OCI-LY3 (cell line): ENCODE results near the gene ASTL.

Source experiments
- H2AFZ ChIP-seq: fragments of 200-600, 300-600 bp; shearing (Covaris generic); 2 replicates; pipeline ENCODE4 v1.6.0; 2014; ENCODE audit warnings: antibody characterized with exemption, low read depth, low read length
- H3K27ac ChIP-seq: fragments of 200-600, 300-600 bp; sonication (generic); 2 replicates; pipeline ENCODE4 v1.5.1; 2014; ENCODE audit warnings: mild to moderate bottlenecking, low read length, moderate library complexity, mixed read lengths
- H3K27me3 ChIP-seq: fragments of 200-600, 300-600 bp; sonication (generic); 2 replicates; pipeline ENCODE4 v1.6.1; 2014; ENCODE audit warnings: low read depth, low read length, mixed read lengths
- H3K36me3 ChIP-seq: fragments of 200-600, 300-600 bp; sonication (generic); replicated peaks from 2 replicates; pipeline ENCODE3; 2014; ENCODE audit warnings: low read depth, low read length, mixed read lengths
- H3K4me1 ChIP-seq: fragments of 300-600, 200-600 bp; sonication (generic); 2 replicates; pipeline ENCODE4 v1.6.1; 2014; ENCODE audit warnings: low read length, mixed read lengths
- H3K4me2 ChIP-seq: fragments of 200-600, 300-600 bp; sonication (generic); 2 replicates; pipeline ENCODE4 v1.6.1; 2014; ENCODE audit warnings: low read length, mixed read lengths
- H3K4me3 ChIP-seq: fragments of 300-600, 200-600 bp; sonication (generic); 2 replicates; pipeline ENCODE4 v1.5.1; 2014; ENCODE audit warnings: antibody characterized with exemption, mild to moderate bottlenecking, low read length, moderate library complexity
- H3K79me2 ChIP-seq: fragments of 300-600, 200-600 bp; shearing (Covaris generic); 2 replicates; pipeline ENCODE4 v1.6.1; 2014; ENCODE audit warnings: mild to moderate bottlenecking, low read length, mixed read lengths
- H3K9ac ChIP-seq: fragments of 300-600, 200-600 bp; shearing (Covaris generic); 2 replicates; pipeline ENCODE4 v1.6.0; 2014; ENCODE audit warnings: mild to moderate bottlenecking, low read length, moderate library complexity
- H3K9me3 ChIP-seq: fragments of 200-600, 300-600 bp; shearing (Covaris generic); 2 replicates; pipeline ENCODE4 v1.6.1; 2014; ENCODE audit warnings: low read length, mixed read lengths; ENCODE audit not compliant: insufficient read depth
- H4K20me1 ChIP-seq: fragments of 200-600, 300-600 bp; sonication (generic); 2 replicates; pipeline ENCODE4 v1.6.1; 2016; ENCODE audit warnings: low read length, mixed read lengths; ENCODE audit not compliant: insufficient read depth
- CTCF ChIP-seq: fragments of 200-600, 300-600 bp; sonication (generic); IDR thresholded peaks from 2 replicates; pipeline ENCODE4 v1.5.1; 2014; ENCODE audit warnings: antibody characterized with exemption, low read length, low read depth
- EZH2phosphoT487 ChIP-seq: fragments of 200-600 bp; shearing (Covaris generic); IDR thresholded peaks from 2 replicates; pipeline ENCODE4 v1.6.1; 2018; ENCODE audit warnings: antibody characterized with exemption, mixed run types, low read depth

ASTL gene

DNA sequence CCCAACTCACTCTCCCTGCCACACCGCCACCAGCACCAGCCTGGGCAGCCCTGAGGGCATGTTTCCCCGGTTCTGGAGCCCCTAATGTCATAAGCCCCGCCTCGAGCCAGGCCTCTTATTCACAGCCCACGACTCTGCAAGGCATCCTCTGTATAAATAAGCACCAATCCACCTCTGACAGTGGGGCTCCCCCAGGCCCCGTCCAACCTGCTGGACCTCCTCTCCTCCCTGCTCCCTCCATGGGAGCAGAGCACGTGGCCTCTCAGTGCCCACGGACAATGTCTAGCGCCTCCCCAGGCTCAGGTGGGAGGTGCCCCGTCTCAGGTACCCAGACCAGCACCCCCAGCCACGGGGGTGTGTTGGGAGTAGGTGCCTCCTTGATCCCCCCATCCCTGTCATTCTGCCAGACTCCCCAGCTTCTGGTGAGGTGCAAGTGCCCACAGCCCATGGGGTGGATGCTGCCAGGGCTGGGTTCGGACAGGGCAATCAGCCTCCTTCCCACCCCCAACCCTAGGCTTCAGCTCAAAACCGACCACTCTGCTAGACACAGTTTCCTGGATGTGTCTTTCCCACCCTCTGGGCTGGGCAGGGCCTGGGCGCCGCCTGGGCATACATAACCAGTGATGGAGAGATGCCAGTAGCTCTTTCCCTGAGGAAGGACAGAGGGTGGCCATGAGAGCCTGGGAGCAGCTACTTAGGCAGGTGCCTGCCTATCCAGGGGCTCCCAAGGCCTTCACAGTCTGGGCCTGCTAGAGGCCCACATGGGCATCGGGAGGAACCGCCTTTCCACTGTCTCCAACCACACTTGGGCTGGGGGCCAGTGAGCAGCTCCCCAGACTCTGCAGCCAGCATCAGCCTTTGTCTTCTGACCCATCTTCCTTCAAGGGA is 20.4 kb downstream of the ASTL start:
- TF ChIP-seq CTCF (no peak), EZH2phosphoT487 (no peak)
- peak overlapping the region; percentile 72 for H3K4me3 ChIP-seq
- H3K27ac ChIP-seq: no peak overlapping the region
- peak overlapping the region; percentile 36; the same call in 1 of the 2 replicates for H3K9ac ChIP-seq
- peaks cover 28% of the 10 kb centered on the region for H3K27me3 ChIP-seq
- H3K79me2 ChIP-seq: no peaks in the 10 kb centered on the region
- H3K9me3 ChIP-seq: no peaks in the 10 kb centered on the region
- H3K36me3 ChIP-seq: no peaks in the 10 kb centered on the region
- peak overlapping the region; percentile 87 for H3K4me2 ChIP-seq
- H2AFZ ChIP-seq: no peak overlapping the region
- H4K20me1 ChIP-seq: no peaks in the 10 kb centered on the region
- H3K4me1 ChIP-seq: peaks cover 5% of the 10 kb centered on the region

DNA sequence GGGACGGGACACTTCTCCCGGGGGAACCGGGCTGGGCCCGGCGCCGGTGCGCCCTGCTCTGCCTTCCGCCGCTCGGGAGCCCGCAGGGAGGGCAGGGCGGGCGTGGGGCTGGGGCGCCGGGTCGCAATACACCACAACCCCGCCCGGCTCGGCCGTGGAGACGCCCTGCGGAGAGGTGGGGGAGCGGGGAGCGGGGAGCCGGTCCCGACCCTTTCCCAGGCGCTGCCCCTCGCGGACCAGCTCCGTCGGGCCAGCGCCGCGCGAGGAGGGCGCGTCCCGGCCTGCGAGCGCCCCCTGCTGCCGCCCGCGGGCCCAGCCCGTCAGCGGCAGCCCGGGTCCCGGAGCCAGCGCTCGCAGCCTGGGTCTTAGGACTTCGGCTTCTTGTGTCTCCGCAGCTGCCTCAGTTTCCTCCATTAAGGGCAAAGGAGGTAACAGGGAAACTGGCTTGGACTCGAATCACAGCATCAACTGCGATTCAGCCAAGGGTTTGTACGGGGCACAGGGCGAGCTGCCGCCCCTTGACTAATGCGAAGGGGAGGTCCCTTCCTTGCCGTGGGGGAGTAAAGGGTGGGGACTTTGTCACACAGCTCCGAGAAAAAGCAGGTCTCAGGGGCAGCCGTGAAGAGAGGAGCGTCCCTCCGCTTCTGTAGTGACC is 21.3 kb downstream of the ASTL start:
- Histone ChIP-seq H3K27me3 (peaks cover 28% of the 10 kb centered on the region), H3K9ac (peak overlapping the region; percentile 47), H3K4me3 (peak overlapping the region; percentile 72), H3K9me3 (no peaks in the 10 kb centered on the region), H3K4me2 (peak overlapping the region; percentile 87), H3K27ac (no peak overlapping the region), H3K4me1 (peaks cover 5% of the 10 kb centered on the region), H3K36me3 (no peaks in the 10 kb centered on the region), H2AFZ (no peak overlapping the region), H3K79me2 (no peaks in the 10 kb centered on the region), H4K20me1 (no peaks in the 10 kb centered on the region)
- TF ChIP-seq CTCF (peak; percentile 65), EZH2phosphoT487 (no peak)

DNA sequence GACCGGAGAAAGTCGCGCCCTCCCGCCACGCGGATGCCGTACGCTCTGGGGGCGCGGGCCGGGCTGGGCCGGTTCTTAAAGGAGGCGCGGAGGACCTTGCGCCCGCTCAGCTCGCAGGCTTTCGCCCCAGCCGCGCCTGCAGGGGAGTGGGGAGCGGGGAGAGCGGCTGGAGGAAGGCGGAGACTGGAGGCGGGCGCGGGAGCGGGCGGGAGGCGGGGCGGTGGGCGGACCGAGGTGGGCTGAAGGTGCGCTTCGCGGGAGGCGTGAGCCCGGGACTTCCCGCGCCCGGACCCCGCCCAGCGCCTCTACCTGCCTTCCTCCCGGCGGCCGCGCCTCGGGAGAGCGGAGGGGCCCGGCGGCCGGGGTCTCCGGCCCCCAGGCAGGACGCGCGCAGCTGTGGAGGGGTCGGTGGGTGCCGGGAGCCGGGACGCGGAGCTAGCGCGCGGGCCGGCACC is 21.9 kb downstream of the ASTL start, which contains the start of gene ADRA2B:
Gene ADRA2B (minus strand): TSS at position 148 of the 455 bp plus-strand sequence. CDS start 422 bp downstream, outside the sequence.
- H3K79me2 ChIP-seq: no peaks in the 10 kb centered on the region
- no peak for TF ChIP-seq EZH2phosphoT487
- TF ChIP-seq CTCF: no peak
- H3K27ac ChIP-seq: no peak within 1 kb of the TSS
- no peaks in the 10 kb centered on the region for H3K9me3 ChIP-seq
- peak within 1 kb of the TSS; percentile 72 for H3K4me3 ChIP-seq
- peak within 1 kb of the TSS; percentile 87 for H3K4me2 ChIP-seq
- no peaks in the 10 kb centered on the region for H3K36me3 ChIP-seq
- H4K20me1 ChIP-seq: no peaks in the 10 kb centered on the region
- H3K4me1 ChIP-seq: peaks cover 5% of the 10 kb centered on the region
- no peak within 1 kb of the TSS for H2AFZ ChIP-seq
- H3K9ac ChIP-seq: peak within 1 kb of the TSS; percentile 47
- peaks cover 23% of the 10 kb centered on the region for H3K27me3 ChIP-seq
